ENCODE results near the gene CLEC18C. TPM values are rescaled to one million over a fixed set of nuclear protein-coding genes. Genes with fewer than 3 reads are reported as not detected.
A peak's percentile ranks its signal among the peaks of the same experiment; 100 is the strongest.
"Not testable (repeated sequence)": the region's sequence is repeated elsewhere in the genome, so short reads cannot be mapped to it uniquely, and the experiment has no call there.

Gene CLEC18C
- total RNA-seq, 8 experiments from 2014 or later = 0.49 to 4.7 (median 1.2) TPM

DNA sequence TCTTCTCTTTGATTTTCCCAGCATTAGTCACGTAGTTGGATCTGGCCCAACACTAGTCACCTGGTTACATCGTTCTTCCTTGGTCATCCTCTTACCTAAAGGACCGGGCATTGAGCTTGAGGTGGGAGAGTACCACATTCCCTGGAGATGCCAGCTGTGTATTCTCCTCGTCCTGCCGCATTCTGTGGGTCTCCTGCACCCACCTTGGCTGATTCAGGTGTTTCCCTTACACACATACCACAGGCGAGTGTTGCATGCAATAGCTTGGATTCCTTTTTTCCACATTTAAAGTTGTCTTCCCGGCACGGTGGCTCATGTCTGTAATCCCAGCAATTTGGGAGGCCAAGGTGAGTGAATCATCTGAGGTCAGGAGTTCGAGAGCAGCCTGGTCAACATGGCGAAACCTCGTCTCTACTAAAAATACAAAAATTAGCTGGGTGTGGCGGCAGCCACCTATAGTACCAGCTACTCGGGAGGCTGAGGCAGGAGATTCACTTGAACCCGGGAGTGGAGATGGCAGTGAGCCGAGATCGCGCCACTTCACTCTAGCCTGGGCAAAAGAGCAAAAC, 21.6 kb upstream of the CLEC18C start:
- H3K4me1 ChIP-seq (replicated peaks in 1 of 2) = no peaks in the 10 kb centered on the region
- H3K4me3 ChIP-seq = no peak overlapping the region
- no peak overlapping the region for H3K27ac ChIP-seq
- ATAC-seq (replicated peaks in 6 of 8) = no peak
- WGBS, 10 experiments = 88 to 95% (median 93%) methylated on average over 7 to 17 of the region's 17 CpGs
- in situ Hi-C loops (cut with MboI; ENCODE audit: low pct_unique_long_range_greater_than_20kb in 2 of 9, low sequenced_read_pairs in 9 of 9, unreplicated experiment in 9 of 9) = loop anchor here in 1 of 9 experiments (25.0 kb wide), 1 partner anchor 110 kb away; the partner anchor contains the start of gene EXOSC6

DNA sequence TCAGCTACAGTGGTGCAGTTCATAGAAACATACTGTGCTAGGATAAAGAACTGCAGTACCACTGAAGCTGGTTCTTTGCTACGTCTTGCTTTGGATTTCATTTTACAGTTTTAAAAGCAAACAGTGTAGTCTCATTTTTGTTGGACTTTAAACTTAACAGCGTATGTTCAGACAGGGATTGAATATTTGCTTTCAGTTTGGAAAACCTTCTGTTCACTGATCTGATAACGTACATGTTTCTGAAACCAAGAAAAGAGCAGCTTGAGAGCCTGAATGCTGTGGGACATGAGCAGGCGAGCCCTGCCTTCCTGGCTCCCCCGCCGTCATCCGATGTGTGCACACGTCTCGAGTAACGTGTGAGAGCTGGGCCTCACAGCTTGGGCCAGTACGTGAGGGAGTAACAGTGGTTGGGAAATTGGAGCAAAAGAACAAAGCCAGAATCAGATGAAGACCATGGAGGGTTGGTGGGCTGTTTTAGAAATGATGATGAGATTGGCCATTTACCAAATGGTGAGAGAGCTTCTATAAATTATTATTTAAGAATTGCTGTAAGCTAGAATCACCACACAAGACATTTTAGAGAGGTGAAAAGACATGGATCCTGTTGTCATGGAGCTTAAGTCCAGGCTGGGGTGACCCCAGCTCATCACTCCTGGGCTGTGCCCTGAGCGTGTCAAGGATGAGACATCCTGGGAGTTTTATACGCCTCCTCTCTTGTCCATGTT, 20.8 kb upstream of the CLEC18C start:
- H3K4me1 ChIP-seq (replicated peaks in 1 of 2) = no peaks in the 10 kb centered on the region
- H3K27ac ChIP-seq = no peak overlapping the region
- no peak for ATAC-seq (replicated peaks in 6 of 8)
- in situ Hi-C loops (cut with MboI; ENCODE audit: low pct_unique_long_range_greater_than_20kb in 2 of 9, low sequenced_read_pairs in 9 of 9, unreplicated experiment in 9 of 9) = loop anchor here in 1 of 9 experiments (25.0 kb wide), 1 partner anchor 110 kb away; the partner anchor contains the start of gene EXOSC6
- H3K4me3 ChIP-seq = no peak overlapping the region
- 89 to 99% (median 94%) methylated on average over 3 to 13 of the region's 13 CpGs for WGBS, 10 experiments

DNA sequence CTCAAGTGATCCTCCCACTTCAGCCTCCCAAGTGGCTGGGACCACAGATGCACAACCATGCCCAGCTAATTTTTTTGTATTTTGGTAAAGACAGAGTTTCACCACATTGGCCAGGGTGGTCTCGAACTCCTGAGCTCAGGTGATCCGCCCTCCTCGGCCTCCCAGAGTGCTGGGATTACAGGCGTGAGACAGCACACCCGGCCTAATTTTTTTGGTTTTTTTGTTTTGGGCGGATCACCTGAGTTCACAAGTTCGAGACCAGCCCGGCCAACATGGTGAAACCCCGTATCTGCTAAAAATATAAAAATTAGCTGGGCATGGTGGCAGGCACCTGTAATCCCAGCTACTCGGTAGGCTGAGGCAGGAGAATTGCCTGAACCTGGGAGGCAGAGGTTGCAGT, 18.9 kb upstream of the CLEC18C start:
- ATAC-seq (replicated peaks in 6 of 8); H3K4me3 ChIP-seq; H3K4me1 ChIP-seq (replicated peaks in 1 of 2); H3K27ac ChIP-seq: not testable (repeated sequence)
- WGBS, 10 experiments = 91 to 100% (median 95%) methylated on average over 2 to 10 of the region's 10 CpGs; no CpG with 5 or more reads in 1 of the 10 experiments
- in situ Hi-C loops (cut with MboI; ENCODE audit: low pct_unique_long_range_greater_than_20kb in 2 of 9, low sequenced_read_pairs in 9 of 9, unreplicated experiment in 9 of 9) = loop anchor here in 1 of 9 experiments (25.0 kb wide), 1 partner anchor 108 kb away; the partner anchor contains the start of gene EXOSC6

DNA sequence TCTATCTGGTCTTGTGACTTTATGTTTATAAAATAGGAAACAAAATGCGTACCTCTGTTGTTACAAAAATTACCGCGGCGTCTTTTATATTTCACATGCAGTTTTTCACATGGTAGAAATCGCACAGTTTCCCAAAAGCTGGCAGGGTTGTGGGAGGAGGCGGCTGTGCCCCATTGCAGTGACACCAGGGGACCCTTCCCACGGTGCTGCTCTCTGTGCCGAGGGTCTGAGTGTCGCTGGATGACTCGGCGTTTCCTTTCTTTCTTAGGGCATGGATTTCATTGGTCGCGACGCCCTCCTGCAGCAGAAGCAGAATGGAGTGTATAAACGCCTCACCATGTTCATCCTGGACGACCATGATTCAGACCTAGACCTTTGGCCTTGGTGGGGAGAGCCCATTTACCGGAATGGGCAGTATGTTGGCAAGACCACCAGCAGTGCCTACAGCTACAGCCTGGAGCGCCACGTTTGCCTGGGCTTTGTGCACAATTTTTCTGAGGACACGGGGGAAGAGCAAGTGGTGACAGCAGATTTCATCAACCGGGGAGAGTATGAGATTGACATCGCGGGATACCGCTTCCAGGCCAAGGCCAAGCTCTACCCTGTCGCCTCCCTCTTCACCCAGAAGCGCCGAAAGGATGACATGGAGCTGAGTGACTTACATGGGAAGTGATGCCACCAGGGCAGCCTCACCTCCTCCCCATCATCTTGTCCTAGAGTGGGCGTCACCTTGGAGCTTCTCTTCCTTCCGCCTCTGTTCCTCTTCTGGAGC, 17.2 kb upstream of the CLEC18C start:
- H3K4me3 ChIP-seq = no peak overlapping the region
- peak in 4 of 8 experiments; percentile 18 to 23 (median 22) for ATAC-seq (replicated peaks in 6 of 8)
- H3K27ac ChIP-seq = no peak overlapping the region
- no peaks in the 10 kb centered on the region for H3K4me1 ChIP-seq (replicated peaks in 1 of 2)
- 85 to 96% (median 91%) methylated on average over 12 to 29 of the region's 29 CpGs; no CpG with 5 or more reads in 1 of the 10 experiments for WGBS, 10 experiments
- in situ Hi-C loops (cut with MboI; ENCODE audit: low pct_unique_long_range_greater_than_20kb in 2 of 9, low sequenced_read_pairs in 9 of 9, unreplicated experiment in 9 of 9) = loop anchor here in 1 of 9 experiments (25.0 kb wide), 1 partner anchor 106 kb away; the partner anchor contains the start of gene EXOSC6

DNA sequence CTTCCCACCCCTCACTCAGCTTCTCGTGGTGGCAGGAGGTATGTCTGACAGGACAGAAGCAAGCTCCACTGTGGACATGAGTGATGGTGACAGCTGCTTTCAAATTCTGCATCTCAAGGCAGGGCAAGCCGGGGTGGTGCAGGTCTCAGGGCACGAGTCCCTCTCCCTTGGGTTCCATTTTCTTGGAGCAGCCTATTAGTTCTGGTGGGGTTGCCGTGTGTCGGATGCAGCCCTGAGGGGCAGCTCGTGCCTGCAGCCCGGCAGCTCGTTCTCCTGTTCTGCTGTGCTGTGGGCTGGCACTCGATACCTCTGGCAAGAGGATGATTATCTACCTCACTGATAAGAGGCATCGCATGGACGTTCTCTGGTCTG, 16.5 kb upstream of the CLEC18C start:
- ATAC-seq (replicated peaks in 6 of 8) = peak in 3 of 8 experiments; percentile 2 to 10 (median 10)
- no peak overlapping the region for H3K27ac ChIP-seq
- H3K4me3 ChIP-seq = no peak overlapping the region
- H3K4me1 ChIP-seq (replicated peaks in 1 of 2) = no peaks in the 10 kb centered on the region
- 60 to 91% (median 83%) methylated on average over 3 to 11 of the region's 11 CpGs; no CpG with 5 or more reads in 1 of the 10 experiments for WGBS, 10 experiments
- in situ Hi-C loops (cut with MboI; ENCODE audit: low pct_unique_long_range_greater_than_20kb in 2 of 9, low sequenced_read_pairs in 9 of 9, unreplicated experiment in 9 of 9) = loop anchor here in 1 of 9 experiments (25.0 kb wide), 1 partner anchor 105 kb away; the partner anchor contains the start of gene EXOSC6

DNA sequence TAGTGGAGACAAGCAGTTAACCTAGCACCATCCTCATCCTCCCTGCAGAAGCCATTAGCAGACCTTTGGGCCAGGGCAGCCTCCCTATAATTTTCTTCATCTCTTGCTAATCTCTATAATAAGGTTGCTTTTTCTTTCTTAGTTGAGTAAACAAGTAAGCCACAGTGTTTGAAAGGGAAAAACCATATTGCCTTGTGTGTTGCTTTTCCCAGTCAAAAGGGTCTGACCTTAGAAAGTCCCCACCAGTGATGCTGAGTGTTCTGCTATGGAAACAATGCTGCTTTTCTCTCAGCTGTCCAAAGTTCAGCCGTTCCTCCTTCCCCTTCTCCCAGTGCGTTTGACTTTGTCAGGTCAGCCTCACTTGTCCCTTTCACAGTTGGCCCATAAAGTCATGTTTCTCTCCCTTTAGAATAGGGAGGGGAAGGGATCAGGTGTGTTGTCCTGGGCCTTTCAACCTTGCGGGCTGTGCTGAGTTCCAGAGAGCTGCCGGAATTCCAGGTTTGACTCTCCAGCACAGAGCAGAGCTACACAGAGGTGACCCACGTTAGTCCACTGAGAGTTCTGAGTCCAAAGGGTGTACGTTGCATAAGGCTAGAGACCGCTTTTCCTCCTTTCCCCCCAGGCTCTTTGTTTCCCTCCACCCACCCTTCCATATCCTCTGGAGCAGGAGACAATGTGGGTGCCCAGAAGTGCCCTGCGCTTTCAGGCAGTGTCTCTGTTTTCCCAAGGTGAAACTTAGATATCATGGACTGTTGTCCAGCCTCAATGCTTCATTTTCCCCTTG, 15.9 kb upstream of the CLEC18C start:
- Histone ChIP-seq H3K4me3 (no peak overlapping the region), H3K27ac (no peak overlapping the region), H3K4me1 (replicated peaks in 1 of 2) (no peaks in the 10 kb centered on the region)
- WGBS, 10 experiments = 80 to 98% (median 90%) methylated on average over 2 to 8 of the region's 8 CpGs
- in situ Hi-C loops (cut with MboI; ENCODE audit: low pct_unique_long_range_greater_than_20kb in 2 of 9, low sequenced_read_pairs in 9 of 9, unreplicated experiment in 9 of 9) = loop anchor here in 1 of 9 experiments (25.0 kb wide), 1 partner anchor 105 kb away; the partner anchor contains the start of gene EXOSC6
- ATAC-seq (replicated peaks in 6 of 8) = no peak

DNA sequence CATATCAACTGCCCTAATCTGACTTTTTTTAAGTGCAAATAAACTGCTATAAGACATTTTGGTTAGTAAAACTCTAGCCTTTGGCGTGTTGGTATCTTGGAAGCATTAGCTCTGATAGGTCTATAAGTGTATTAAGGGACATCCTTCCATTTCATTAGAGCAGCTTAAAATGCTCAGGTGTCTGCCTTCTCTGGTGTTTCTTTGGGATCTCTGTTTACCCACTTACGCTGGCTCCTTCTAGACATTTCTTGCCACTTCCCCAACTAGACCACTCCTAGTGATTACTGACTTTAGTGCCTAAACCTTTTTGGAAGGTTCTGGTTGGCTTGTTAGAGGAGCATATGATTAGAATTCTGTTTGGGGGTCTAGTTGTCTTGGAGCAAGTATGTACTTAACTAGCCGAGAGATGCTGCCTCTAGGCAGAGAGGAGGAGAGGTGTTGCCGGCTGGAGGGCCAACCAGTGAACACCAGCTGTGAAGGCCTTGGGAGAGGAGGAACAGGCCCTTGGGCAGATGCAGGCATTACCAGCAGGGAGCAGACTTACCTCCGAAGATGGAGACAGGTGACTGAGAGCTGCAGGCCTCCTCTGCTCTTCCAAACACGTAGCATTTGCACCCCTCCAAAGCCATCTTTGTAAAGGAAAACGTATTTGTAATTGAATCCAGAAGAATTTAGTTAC, 15.2 kb upstream of the CLEC18C start:
- ATAC-seq (replicated peaks in 6 of 8) = no peak
- 51 to 95% (median 75%) methylated on average over 5 to 7 of the region's 7 CpGs; no CpG with 5 or more reads in 1 of the 10 experiments for WGBS, 10 experiments
- H3K4me1 ChIP-seq (replicated peaks in 1 of 2) = peaks cover 0 to 1% of the 10 kb centered on the region in 2 donors

DNA sequence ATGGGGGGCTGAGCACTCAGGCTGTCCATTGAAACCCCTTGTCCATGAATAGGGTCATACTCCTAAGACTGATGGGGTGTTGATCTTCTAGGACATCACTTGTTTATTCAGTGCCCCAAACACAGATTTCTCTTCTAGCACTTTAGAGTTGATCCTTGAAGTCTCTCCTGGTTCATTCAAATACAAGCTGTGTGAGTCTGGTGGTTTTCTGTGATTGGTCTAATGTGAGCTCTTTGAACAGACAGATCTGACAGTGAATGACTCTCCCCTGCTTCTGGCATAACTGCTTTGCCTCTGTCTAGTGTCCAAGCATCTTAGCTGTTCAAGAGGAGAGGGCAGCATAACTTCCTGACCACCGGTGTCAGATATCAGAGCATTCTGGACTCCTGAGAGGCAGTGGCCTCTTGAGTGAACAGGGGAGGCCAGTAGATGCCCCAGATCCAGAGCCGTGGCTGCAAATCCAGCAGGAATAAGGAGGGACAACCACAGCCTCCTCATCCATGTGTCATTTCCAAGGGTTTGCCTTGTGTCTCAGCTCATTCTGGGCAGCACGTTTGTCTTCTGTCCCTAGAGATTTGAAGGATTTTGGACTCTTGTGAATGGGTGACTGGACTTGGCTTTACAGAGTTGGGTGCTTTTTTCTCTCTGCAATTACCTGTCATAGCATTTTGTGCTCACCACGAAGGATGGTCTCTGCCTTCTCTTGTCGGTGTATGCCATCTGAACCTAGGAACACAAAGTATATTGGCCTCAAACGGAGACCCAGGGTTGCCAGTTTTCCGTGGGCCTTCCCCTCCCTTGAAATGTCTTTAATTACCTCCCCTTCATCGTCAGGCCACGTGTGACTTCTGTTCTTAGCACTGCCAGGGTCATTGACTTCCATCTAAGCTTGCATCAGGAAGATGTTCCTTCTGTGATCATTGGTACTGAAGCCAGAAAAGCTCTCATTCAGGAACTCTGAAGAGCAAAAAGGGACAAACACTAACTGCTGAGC, 13.9 kb upstream of the CLEC18C start:
- no peak for ATAC-seq (replicated peaks in 6 of 8)
- in situ Hi-C loops (cut with MboI; ENCODE audit: low pct_unique_long_range_greater_than_20kb in 2 of 9, low sequenced_read_pairs in 9 of 9, unreplicated experiment in 9 of 9) = loop anchor here in 1 of 9 experiments (25.0 kb wide), 1 partner anchor 103 kb away; the partner anchor contains the start of gene EXOSC6
- no peak overlapping the region for H3K4me3 ChIP-seq
- H3K4me1 ChIP-seq (replicated peaks in 1 of 2) = peaks cover 0 to 2% of the 10 kb centered on the region in 2 donors
- 42 to 97% (median 81%) methylated on average over 2 to 9 of the region's 9 CpGs for WGBS, 10 experiments
- H3K27ac ChIP-seq = no peak overlapping the region

More for the DNA sequence above, 15.2 kb upstream of the CLEC18C start:
- H3K27ac ChIP-seq = no peak overlapping the region
- no peak overlapping the region for H3K4me3 ChIP-seq
- in situ Hi-C loops (cut with MboI; ENCODE audit: low pct_unique_long_range_greater_than_20kb in 2 of 9, low sequenced_read_pairs in 9 of 9, unreplicated experiment in 9 of 9) = loop anchor here in 1 of 9 experiments (25.0 kb wide), 1 partner anchor 104 kb away; the partner anchor contains the start of gene EXOSC6

DNA sequence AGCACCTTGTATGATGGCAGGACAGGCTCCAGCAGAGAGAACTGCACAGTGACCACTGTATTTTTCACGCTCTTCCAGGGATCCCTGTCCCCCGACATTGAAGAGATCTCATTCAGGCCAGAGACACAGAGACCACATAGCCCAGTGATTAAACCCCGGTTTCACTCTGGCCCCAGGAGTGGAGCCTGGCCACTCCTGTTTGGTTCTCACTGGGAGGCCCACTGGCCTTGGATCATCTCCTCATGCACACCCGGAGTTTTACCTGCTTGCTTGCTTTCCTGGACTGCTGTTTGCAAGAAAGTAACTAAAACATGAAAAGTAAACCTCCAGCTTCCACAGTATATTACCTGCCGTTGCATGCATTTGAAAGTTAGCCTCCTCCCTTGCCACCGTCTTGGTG, 13.2 kb upstream of the CLEC18C start:
- no peak overlapping the region for H3K4me3 ChIP-seq
- no peak for ATAC-seq (replicated peaks in 6 of 8)
- peaks cover 0 to 2% of the 10 kb centered on the region in 2 donors for H3K4me1 ChIP-seq (replicated peaks in 1 of 2)
- in situ Hi-C loops (cut with MboI; ENCODE audit: low pct_unique_long_range_greater_than_20kb in 2 of 9, low sequenced_read_pairs in 9 of 9, unreplicated experiment in 9 of 9) = loop anchor here in 1 of 9 experiments (25.0 kb wide), 1 partner anchor 102 kb away; the partner anchor contains the start of gene EXOSC6
- H3K27ac ChIP-seq = no peak overlapping the region
- WGBS, 10 experiments = 81 to 100% (median 96%) methylated on average over 1 to 6 of the region's 6 CpGs

DNA sequence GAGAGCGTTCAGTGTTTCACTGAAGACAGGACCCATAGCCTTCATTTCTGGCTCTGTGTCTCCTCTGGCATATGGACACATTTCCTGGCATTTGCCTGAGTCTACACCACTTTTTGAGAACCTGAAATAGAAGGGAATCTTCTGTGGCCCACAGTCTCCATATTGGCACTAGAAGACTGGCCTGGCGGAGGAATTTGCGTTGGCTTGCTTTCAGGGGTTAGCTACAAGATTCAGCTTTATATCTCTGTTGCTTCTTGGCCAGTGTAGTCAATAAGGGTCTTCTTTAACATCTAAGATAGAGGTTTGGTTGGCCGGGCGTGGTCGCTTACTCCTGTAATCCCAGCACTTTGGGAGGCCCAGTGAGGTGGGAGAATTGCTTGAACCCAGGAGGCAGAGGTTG, 12.8 kb upstream of the CLEC18C start:
- 92 to 100% (median 98%) methylated on average over 1 to 6 of the region's 6 CpGs; no CpG with 5 or more reads in 1 of the 10 experiments for WGBS, 10 experiments
- no peak for ATAC-seq (replicated peaks in 6 of 8)
- no peak overlapping the region for H3K4me3 ChIP-seq
- H3K4me1 ChIP-seq (replicated peaks in 1 of 2) = peaks cover 0 to 2% of the 10 kb centered on the region in 2 donors
- H3K27ac ChIP-seq = no peak overlapping the region
- in situ Hi-C loops (cut with MboI; ENCODE audit: low pct_unique_long_range_greater_than_20kb in 2 of 9, low sequenced_read_pairs in 9 of 9, unreplicated experiment in 9 of 9) = loop anchor here in 1 of 9 experiments (25.0 kb wide), 1 partner anchor 101 kb away; the partner anchor contains the start of gene EXOSC6
